Thymus (tissue), 11 donors: ENCODE data around the gene AP3M1. TPM values are rescaled to one million over a fixed set of nuclear protein-coding genes. Genes with fewer than 3 reads are reported as not detected.

ENCODE experiments used
- DNase-seq, 9 donors: peaks; one replicate each; pipeline ENCODE4 v3.0.0-alpha.2; 2013; ENCODE audit warnings: low spot score in 9 of 9, low read depth in 6 of 9, missing footprints in 1 of 9
- H3K27ac ChIP-seq, 2 donors: one replicate each; pipeline ENCODE4 v1.5.1; 2013; ENCODE audit warnings: control low read depth in 1 of 2, low read depth in 1 of 2, low read length in 1 of 2, mild to moderate bottlenecking in 1 of 2, moderate library complexity in 1 of 2
- H3K27me3 ChIP-seq, 2 donors: one replicate each; pipeline ENCODE4 v1.5.1; 2013; ENCODE audit warnings: low read length in 1 of 2; ENCODE audit not compliant: control insufficient read depth in 2 of 2, insufficient read depth in 1 of 2
- H3K36me3 ChIP-seq, 2 donors: one replicate each; pipeline ENCODE4 v1.5.1; 2013; ENCODE audit warnings: low read length in 1 of 2, mild to moderate bottlenecking in 1 of 2, moderate library complexity in 1 of 2; ENCODE audit not compliant: control insufficient read depth in 2 of 2, insufficient read depth in 2 of 2
- H3K4me1 ChIP-seq, 2 donors: one replicate each; pipeline ENCODE4 v1.5.1; 2013; ENCODE audit warnings: low read length in 2 of 2; ENCODE audit not compliant: control insufficient read depth in 2 of 2, insufficient read depth in 2 of 2
- H3K4me3 ChIP-seq, 2 donors: one replicate each; pipeline ENCODE4 v1.5.1; 2013; ENCODE audit warnings: low read length in 2 of 2, control low read depth in 1 of 2, mild to moderate bottlenecking in 1 of 2
- H3K9me3 ChIP-seq, 2 donors: one replicate each; pipeline ENCODE4 v1.5.1; 2013; ENCODE audit warnings: low read length in 1 of 2, mild to moderate bottlenecking in 1 of 2; ENCODE audit not compliant: control insufficient read depth in 2 of 2, insufficient read depth in 1 of 2
- WGBS: extraction: QIAGEN DNeasy Blood & Tissue Kit; methylation state at CpG from one replicate; pipeline ENCODE4 v1.1.7; 2013; 5-methylcytosine and 5-hydroxymethylcytosine counted together
- polyA plus RNA-seq: library from polyadenylated mRNA; stranded (reverse); fragments of 200-250 nt; gene quantifications from one replicate; pipeline ENCODE4 v1.2.3, GENCODE V29; 2013
- total RNA-seq: library from RNA; stranded (reverse); fragments of 120-200 nt; gene quantifications from one replicate; pipeline ENCODE4 v1.2.4, GENCODE V29; 2013
- donor health status: healthy.

The AP3M1 gene
- total and polyA plus RNA-seq, 2 donors: 14.9 to 31.0 TPM

DNA sequence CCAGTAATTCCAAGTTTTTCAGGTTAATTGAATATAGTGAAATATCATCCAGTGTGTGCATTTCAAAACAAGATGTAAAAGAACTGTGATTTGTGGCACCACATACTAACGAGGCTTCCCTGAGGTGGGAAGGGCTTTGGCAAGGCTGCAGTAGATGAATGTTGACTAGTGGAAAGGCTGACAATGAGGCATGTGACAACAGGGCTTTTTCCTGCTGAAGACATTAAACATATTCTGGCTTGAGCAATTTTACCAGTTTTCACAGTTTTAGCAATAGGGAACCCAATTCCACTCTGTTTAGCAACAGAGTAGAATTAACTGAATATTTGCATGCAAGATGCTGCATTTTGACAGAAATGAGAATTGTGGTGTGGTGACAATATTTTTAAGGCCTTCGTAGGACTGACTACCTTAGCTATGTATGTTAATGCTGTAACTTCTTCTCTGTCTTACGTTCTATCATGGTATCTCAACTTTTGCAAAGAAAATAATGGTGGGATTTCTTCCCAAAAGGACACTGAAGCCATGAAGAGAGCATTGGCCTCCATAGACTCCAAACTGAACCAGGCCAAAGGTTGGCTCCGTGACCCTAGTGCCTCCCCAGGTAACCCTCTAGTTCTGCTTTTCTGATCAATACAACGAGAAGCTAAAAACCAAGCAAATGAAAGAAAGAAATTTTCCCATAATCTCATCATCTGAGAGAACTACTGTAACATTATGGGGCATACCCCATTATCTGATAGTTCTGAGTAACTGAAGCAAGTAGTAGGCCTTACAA lies 68.5 kb downstream of the AP3M1 start:
- Histone ChIP-seq H3K4me3 (no peak overlapping the region), H3K36me3 (no peaks in the 10 kb centered on the region), H3K9me3 (no peaks in the 10 kb centered on the region), H3K27ac (no peak overlapping the region), H3K4me1 (no peaks in the 10 kb centered on the region), H3K27me3 (no peaks in the 10 kb centered on the region)
- DNase-seq: no peak
- 85% methylated on average over 5 of the region's 5 CpGs for WGBS

DNA sequence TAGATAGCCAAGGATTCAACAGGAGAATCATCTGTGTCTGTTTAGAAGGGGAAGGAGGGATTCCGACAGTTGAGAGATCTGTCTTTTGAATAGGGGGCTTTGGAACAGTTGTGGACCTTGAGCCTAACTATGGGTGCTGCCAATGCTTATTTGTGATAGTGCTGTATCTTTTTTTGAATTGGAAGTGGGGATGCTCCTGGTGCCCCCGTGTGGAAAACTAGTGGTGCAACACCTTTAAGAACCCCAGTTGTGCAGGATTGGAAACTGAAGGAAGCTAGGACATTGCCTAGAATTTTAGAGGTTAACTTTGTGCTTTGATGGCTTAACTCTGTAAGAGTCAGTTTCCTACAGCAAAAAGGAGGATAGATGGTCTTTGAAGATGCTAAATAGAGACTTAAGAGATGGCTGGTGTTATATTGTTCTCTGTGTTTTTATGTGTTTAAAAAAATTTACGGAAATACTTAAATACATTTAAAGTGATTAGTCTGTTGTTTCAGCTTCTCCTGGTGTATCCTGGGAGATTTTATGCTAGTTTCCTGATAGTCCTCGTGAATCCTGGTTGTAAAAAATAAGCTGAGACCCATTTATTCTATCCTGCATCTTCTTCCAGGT lies 69.3 kb downstream of the AP3M1 start:
- Histone ChIP-seq H3K4me1 (no peaks in the 10 kb centered on the region), H3K4me3 (no peak overlapping the region), H3K9me3 (no peaks in the 10 kb centered on the region), H3K36me3 (no peaks in the 10 kb centered on the region), H3K27me3 (no peaks in the 10 kb centered on the region), H3K27ac (no peak overlapping the region)
- DNase-seq: peak in 6 of 9 donors; percentile 18 to 62 (median 32)
- WGBS: 71% methylated on average over 4 of the region's 4 CpGs

DNA sequence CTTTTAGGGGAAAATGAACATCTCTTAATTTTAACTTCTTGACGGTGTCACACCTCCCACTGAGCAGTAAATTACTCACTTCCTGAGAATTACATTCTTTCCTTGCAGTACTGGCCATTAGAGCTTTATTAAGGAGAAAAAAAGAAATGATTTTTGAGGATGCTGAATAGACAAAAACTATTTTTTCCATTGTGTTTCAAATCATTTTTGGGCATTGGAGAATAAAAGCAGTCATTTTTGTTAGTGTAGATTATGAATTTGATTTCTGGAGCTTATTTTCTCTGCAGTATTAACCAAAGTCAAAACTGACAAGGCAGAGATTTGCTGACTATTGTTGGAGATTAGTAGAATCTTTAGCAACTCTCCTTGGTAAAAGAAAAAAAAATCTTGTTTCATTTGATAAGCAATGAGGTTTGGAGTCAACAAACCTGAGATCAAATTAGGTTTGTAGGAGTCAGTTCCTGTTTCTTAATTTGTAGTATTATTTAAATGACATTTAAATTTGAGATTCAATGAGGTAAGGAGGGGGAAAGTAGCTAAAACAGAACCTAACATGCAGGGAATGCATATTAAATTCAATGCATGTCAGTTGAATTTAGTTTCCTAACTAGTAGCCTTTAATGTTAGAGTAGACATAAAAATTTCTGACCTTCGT lies 70.6 kb downstream of the AP3M1 start:
- Histone ChIP-seq H3K27me3 (no peaks in the 10 kb centered on the region), H3K4me1 (no peaks in the 10 kb centered on the region), H3K36me3 (no peaks in the 10 kb centered on the region), H3K9me3 (no peaks in the 10 kb centered on the region), H3K27ac (no peak overlapping the region), H3K4me3 (no peak overlapping the region)
- WGBS: 85% methylated on average over 2 of the region's 2 CpGs
- no peak for DNase-seq

DNA sequence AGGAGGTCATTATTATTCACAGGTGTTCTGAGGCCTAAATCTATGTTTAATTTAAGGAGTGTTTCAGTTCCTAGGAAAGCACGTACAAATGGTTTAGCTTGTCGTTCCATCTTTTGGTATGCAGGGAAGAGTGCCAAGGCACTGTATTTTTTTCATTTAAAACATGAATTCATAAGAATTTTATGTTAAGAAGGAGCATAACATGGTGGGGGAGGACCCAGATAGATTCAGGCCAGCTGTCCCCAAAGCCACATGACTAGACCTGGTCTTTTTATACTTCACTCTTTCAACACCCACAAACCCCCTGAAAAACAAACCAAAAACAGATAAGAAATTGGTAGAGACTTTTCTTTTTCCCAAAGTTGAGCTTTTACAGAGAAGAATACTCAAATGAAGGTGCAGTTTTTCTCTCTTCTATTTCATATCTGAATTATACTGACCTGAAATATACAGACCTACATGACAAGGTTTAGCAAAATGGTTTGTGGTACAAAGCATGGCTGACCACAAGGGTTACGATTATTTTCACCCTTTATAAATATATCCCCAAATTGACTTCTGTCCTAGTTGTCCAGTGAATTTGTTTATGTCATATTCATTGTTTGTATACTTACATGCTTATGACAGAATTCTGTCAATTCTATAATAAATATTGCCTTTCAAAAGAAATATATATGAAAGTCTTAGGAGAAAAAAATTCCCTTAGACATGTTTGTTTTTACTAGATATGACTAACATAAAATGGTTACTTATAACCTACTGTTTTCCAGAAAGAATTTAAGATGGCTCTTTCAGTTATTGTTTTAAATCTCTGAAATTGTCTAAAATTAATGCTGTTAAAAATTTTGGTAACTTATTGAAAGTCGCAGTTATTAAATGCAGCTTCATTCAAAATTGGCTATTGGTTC lies 71.3 kb downstream of the AP3M1 start:
- no peaks in the 10 kb centered on the region for H3K27me3 ChIP-seq
- H3K27ac ChIP-seq: no peak overlapping the region
- WGBS: 94% methylated on average over 4 of the region's 4 CpGs
- no peaks in the 10 kb centered on the region for H3K9me3 ChIP-seq
- no peak for DNase-seq
- H3K4me1 ChIP-seq: no peaks in the 10 kb centered on the region
- H3K36me3 ChIP-seq: no peaks in the 10 kb centered on the region
- H3K4me3 ChIP-seq: no peak overlapping the region

DNA sequence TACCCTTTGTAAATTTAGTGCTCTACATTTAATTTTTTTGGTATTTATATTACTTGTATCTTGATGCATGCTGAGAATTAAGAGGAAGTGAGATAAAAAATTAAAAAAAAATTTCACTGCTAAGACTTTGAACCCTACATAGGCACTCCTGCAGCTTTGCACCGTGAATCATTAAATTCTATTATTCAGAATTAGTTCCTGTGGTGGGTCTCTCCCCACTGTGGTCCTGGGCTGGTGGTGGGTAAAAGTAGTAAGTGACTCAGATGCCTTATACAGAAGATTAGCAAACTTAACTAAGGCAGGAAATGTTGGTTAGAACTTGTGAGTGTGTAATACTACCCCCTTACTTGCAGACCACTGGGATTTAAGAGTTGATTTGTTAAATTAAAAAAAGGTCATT lies 72.6 kb downstream of the AP3M1 start:
- Histone ChIP-seq H3K4me3 (no peak overlapping the region), H3K27me3 (no peaks in the 10 kb centered on the region), H3K4me1 (no peaks in the 10 kb centered on the region), H3K36me3 (no peaks in the 10 kb centered on the region), H3K9me3 (no peaks in the 10 kb centered on the region), H3K27ac (no peak overlapping the region)
- WGBS: 12% methylated on average over 1 of the region's 1 CpG
- no peak for DNase-seq

DNA sequence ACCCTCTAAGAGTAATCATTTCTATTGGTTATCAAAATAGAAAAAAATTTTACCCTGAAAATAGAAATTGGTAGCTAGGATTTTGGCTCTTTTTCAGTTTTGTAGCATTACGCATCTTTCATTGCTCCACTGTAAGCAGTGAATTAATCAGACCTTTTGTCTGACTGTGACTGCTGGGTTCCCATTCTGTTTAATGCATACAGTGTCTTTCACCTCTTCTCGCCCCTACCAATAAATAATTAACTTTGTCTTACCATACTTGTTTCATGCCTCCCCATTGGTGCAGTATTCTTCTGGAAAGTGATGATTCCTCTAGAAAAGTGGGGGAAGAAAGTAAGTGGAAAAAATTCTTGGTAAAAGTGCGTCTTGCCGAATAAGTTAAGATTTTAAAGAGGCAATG lies 73.2 kb downstream of the AP3M1 start:
- 99% methylated on average over 4 of the region's 4 CpGs for WGBS
- H3K4me3 ChIP-seq: no peak overlapping the region
- no peak for DNase-seq
- H3K27me3 ChIP-seq: no peaks in the 10 kb centered on the region
- H3K27ac ChIP-seq: no peak overlapping the region
- no peaks in the 10 kb centered on the region for H3K9me3 ChIP-seq
- no peaks in the 10 kb centered on the region for H3K36me3 ChIP-seq
- no peaks in the 10 kb centered on the region for H3K4me1 ChIP-seq

DNA sequence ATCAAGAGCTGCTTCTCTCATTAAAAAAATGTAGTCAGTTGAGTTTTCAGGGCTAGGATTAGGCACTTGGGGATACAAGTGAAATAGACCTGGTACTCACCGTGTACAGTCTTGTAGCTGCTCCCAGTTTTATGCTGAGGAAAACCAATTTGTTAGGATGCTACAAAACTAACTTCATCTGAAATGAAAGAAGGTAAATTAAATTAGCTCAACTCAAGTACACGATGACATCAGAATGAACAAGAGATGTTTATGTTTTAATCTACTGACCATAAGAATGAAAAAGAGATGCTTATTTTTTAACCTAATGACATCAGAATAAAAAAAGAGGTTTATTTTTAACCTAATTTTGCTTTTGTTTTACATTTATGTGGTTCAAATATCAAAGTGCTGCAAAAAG lies 73.7 kb downstream of the AP3M1 start:
- Histone ChIP-seq H3K27ac (no peak overlapping the region), H3K27me3 (no peaks in the 10 kb centered on the region), H3K9me3 (no peaks in the 10 kb centered on the region), H3K4me1 (no peaks in the 10 kb centered on the region), H3K4me3 (no peak overlapping the region), H3K36me3 (no peaks in the 10 kb centered on the region)
- WGBS: 97% methylated on average over 2 of the region's 2 CpGs
- DNase-seq: no peak

DNA sequence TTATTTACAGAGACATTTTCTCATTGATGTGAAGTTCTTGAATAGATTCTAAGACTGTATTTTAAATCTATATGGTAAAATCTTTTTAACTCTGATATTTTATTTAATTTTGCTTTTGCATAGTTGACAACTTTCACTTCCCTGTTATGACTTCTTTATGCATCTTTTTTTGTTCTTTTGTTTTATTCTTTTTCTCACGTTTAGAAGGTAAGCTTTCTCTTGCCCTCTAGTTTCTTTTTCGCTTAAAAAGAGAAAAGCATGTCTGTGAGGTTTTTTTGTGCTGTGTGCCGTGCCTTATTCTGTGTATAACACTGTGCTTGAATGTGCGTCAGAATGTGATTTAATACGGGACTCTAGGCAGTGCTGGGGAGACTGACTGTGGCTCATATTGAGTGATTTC lies 74.7 kb downstream of the AP3M1 start:
- no peak for DNase-seq
- Histone ChIP-seq H3K27ac (no peak overlapping the region), H3K4me3 (no peak overlapping the region), H3K4me1 (no peaks in the 10 kb centered on the region), H3K9me3 (no peaks in the 10 kb centered on the region), H3K27me3 (no peaks in the 10 kb centered on the region), H3K36me3 (no peaks in the 10 kb centered on the region)
- WGBS: 91% methylated on average over 5 of the region's 5 CpGs
